ENCODE measurements around the gene SREK1IP1.

The SREK1IP1 gene

GRCh38 chr5:64678374-64678773 is 90.1 kb downstream of the SREK1IP1 start:
- DNase-seq: no peak

DNA sequence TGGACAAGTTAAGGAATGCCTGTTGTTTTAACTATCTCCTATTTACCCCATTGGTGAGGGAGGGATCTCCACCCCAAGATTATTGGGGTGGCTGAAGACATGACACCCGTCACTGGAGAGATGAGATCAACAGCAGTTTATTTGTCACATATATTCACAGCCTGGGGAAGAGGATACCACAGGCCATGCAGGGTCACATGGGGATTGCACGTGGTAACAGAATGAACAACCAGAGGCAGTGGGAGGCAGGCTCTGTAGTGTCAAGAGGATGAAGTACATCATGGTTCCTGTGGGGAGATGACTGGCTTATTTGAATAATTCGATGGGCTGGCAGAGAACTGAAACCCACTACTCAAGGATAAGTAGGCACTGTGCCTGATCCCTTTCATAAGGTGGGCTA is 96.8 kb downstream of the SREK1IP1 start:
- DNase-seq: no peak

- no peak for DNase-seq
Measured at GRCh38 chr5:64670277-64670676, 98.2 kb downstream of the SREK1IP1 start.
